ENCODE data around the gene ISCA2. TPM values are rescaled to one million over a fixed set of nuclear protein-coding genes. Genes with fewer than 3 reads are reported as not detected.

ISCA2 gene
- total RNA-seq, 1 experiment from 2014 or later = 37.5 TPM

GRCh38 chr14:74504412-74504811, 10.8 kb downstream of the ISCA2 start:
- Mint-ChIP-seq H3K4me3 (no peak overlapping the region; a peak in 1 of 5 replicates), H3K36me3 (ENCODE audit: insufficient read depth in 1 of 3, low read depth in 3 of 3) (no peaks in the 10 kb centered on the region; a peak in 1 of 7 replicates), H3K27ac (no peak overlapping the region), H3K9me3 (no peaks in the 10 kb centered on the region), H3K4me1 (peaks cover 38 to 39% of the 10 kb centered on the region in 2 experiments), H3K27me3 (ENCODE audit: low read depth) (peaks cover 16% of the 10 kb centered on the region)
- no peak overlapping the region for H3K56ac ChIP-seq (ENCODE audit: insufficient read length, low read depth, low read length)
- no peak overlapping the region for H4K5ac ChIP-seq (ENCODE audit: insufficient read length, low read depth, low read length)
- no peak overlapping the region for H3K9ac ChIP-seq (ENCODE audit: extremely low read depth, insufficient read length, low read length)
- H2AK5ac ChIP-seq (ENCODE audit: insufficient read length, low read length) = no peak overlapping the region
- no peak overlapping the region for H2BK12ac ChIP-seq (ENCODE audit: insufficient read length, low read depth, low read length)
- H4K20me1 ChIP-seq (ENCODE audit: control insufficient read depth, insufficient read depth, insufficient read length) = no peaks in the 10 kb centered on the region
- H3T11ph ChIP-seq (ENCODE audit: low read length) = no peak overlapping the region
- no peaks in the 10 kb centered on the region for H3K79me1 ChIP-seq (ENCODE audit: insufficient read depth, low read depth, low read length, poor library complexity, severe bottlenecking)
- H3K4me1 ChIP-seq (ENCODE audit: insufficient read depth, low read length) = no peaks in the 10 kb centered on the region; the same call in 1 of the 2 replicates
- H3K9me3 ChIP-seq (ENCODE audit: control insufficient read depth, low read depth, low read length) = no peaks in the 10 kb centered on the region
- no peak overlapping the region for H3K23ac ChIP-seq (ENCODE audit: insufficient read length, low read depth, low read length)
- H3K23me2 ChIP-seq (ENCODE audit: insufficient read length, low read depth, low read length, poor library complexity, severe bottlenecking) = no peaks in the 10 kb centered on the region
- H3K4ac ChIP-seq (ENCODE audit: low read depth, low read length) = no peak overlapping the region
- H3K18ac ChIP-seq (ENCODE audit: insufficient read length, low read depth, low read length) = no peak overlapping the region
- no peak overlapping the region for H2BK5ac ChIP-seq (ENCODE audit: insufficient read length, low read length)
- H3K4me2 ChIP-seq (ENCODE audit: insufficient read depth, insufficient read length, low read length) = no peak overlapping the region
- H2AFZ ChIP-seq (ENCODE audit: low read length) = no peak overlapping the region
- no peaks in the 10 kb centered on the region for H3K27me3 ChIP-seq (ENCODE audit: insufficient read depth, low read length)
- no peak overlapping the region for H4K91ac ChIP-seq (ENCODE audit: insufficient read length, low read depth, low read length)
- no peak overlapping the region for H3K14ac ChIP-seq (ENCODE audit: insufficient read depth, low read length)
- no peak overlapping the region for H2BK15ac ChIP-seq (ENCODE audit: low read depth, low read length)
- no peak overlapping the region for H3K27ac ChIP-seq (ENCODE audit: insufficient read length, low read depth, low read length)
- no peaks in the 10 kb centered on the region for H3K79me2 ChIP-seq (ENCODE audit: insufficient read depth, low read length)
- H4K8ac ChIP-seq (replicated peaks; ENCODE audit: insufficient read length, low read depth, low read length) = no peak overlapping the region
- H2BK20ac ChIP-seq (ENCODE audit: low read depth, low read length, poor library complexity, severe bottlenecking) = no peak overlapping the region
- WGBS (ENCODE audit: extremely low coverage, insufficient read length, low lambda C conversion rate) = no CpG with 5 or more reads among the region's 4 CpGs
- no peak for TF ChIP-seq CTCF (conservative IDR thresholded peaks at IDR 0.05)
- no peak overlapping the region for H2BK120ac ChIP-seq (ENCODE audit: low read depth, low read length, poor library complexity, severe bottlenecking)
- DNase-seq = no peak
